ENCODE results near the gene COA1.

The COA1 gene

GRCh38 chr7:43612599-43613589, 116.4 kb downstream of the COA1 start:
- Histone ChIP-seq H4K20me1 (ENCODE audit: control insufficient read depth, insufficient read depth, low read depth, low read length) (peaks cover 14% of the 10 kb centered on the region; the same call in 1 of the 2 replicates), H3K36me3 (ENCODE audit: control insufficient read depth, low read length) (peaks cover 90% of the 10 kb centered on the region), H3K79me2 (ENCODE audit: control insufficient read depth, low read length) (peaks cover 93% of the 10 kb centered on the region), H3K9me3 (ENCODE audit: control insufficient read depth, insufficient read depth, low read length) (no peaks in the 10 kb centered on the region), H3K4me2 (ENCODE audit: low read length) (no peak overlapping the region), H3K4me1 (ENCODE audit: control insufficient read depth, low read length) (peaks cover 32% of the 10 kb centered on the region), H3K27ac (ENCODE audit: low read depth, low read length) (no peak overlapping the region), H3K9me2 (replicated peaks; ENCODE audit: control insufficient read depth, low read length) (no peaks in the 10 kb centered on the region), H3F3A (ENCODE audit: control insufficient read depth, insufficient read depth) (peaks cover 5% of the 10 kb centered on the region; the same call in 1 of the 2 replicates), H3K4me3 (ENCODE audit: low read length) (no peak overlapping the region), H3K27me3 (ENCODE audit: control insufficient read depth, low read length) (no peaks in the 10 kb centered on the region)
- TF ChIP-seq CTCF (IDR thresholded peaks at IDR 0.05; ENCODE audit: low read depth, low read length, poor library complexity, severe bottlenecking) (no peak), EZH2phosphoT487 (IDR thresholded peaks at IDR 0.05; ENCODE audit: borderline replicate concordance, low read length) (no peak)

GRCh38 chr7:43612128-43612527, 117.2 kb downstream of the COA1 start:
- H3K27me3 ChIP-seq (ENCODE audit: control insufficient read depth, low read length) = no peaks in the 10 kb centered on the region
- TF ChIP-seq EZH2phosphoT487 (IDR thresholded peaks at IDR 0.05; ENCODE audit: borderline replicate concordance, low read length) (no peak), CTCF (IDR thresholded peaks at IDR 0.05; ENCODE audit: low read depth, low read length, poor library complexity, severe bottlenecking) (no peak)
- H3F3A ChIP-seq (ENCODE audit: control insufficient read depth, insufficient read depth) = peaks cover 5% of the 10 kb centered on the region; the same call in 1 of the 2 replicates
- H3K27ac ChIP-seq (ENCODE audit: low read depth, low read length) = no peak overlapping the region
- H3K79me2 ChIP-seq (ENCODE audit: control insufficient read depth, low read length) = peaks cover 93% of the 10 kb centered on the region
- H3K9me2 ChIP-seq (replicated peaks; ENCODE audit: control insufficient read depth, low read length) = no peaks in the 10 kb centered on the region
- H3K36me3 ChIP-seq (ENCODE audit: control insufficient read depth, low read length) = peaks cover 88% of the 10 kb centered on the region
- H3K4me3 ChIP-seq (ENCODE audit: low read length) = no peak overlapping the region
- H3K9me3 ChIP-seq (ENCODE audit: control insufficient read depth, insufficient read depth, low read length) = no peaks in the 10 kb centered on the region
- H3K4me2 ChIP-seq (ENCODE audit: low read length) = no peak overlapping the region
- peaks cover 9% of the 10 kb centered on the region; the same call in 1 of the 2 replicates for H4K20me1 ChIP-seq (ENCODE audit: control insufficient read depth, insufficient read depth, low read depth, low read length)
- H3K4me1 ChIP-seq (ENCODE audit: control insufficient read depth, low read length) = peaks cover 26% of the 10 kb centered on the region

GRCh38 chr7:43609097-43609496, 120.2 kb downstream of the COA1 start:
- no peak overlapping the region for H3K4me3 ChIP-seq (ENCODE audit: low read length)
- no peak overlapping the region for H3K27ac ChIP-seq (ENCODE audit: low read depth, low read length)
- peaks cover 3% of the 10 kb centered on the region; the same call in 1 of the 2 replicates for H3F3A ChIP-seq (ENCODE audit: control insufficient read depth, insufficient read depth)
- H3K4me1 ChIP-seq (ENCODE audit: control insufficient read depth, low read length) = peaks cover 42% of the 10 kb centered on the region
- H4K20me1 ChIP-seq (ENCODE audit: control insufficient read depth, insufficient read depth, low read depth, low read length) = peaks cover 12% of the 10 kb centered on the region; the same call in 1 of the 2 replicates
- peaks cover 85% of the 10 kb centered on the region for H3K36me3 ChIP-seq (ENCODE audit: control insufficient read depth, low read length)
- H3K4me2 ChIP-seq (ENCODE audit: low read length) = no peak overlapping the region
- no peaks in the 10 kb centered on the region for H3K27me3 ChIP-seq (ENCODE audit: control insufficient read depth, low read length)
- TF ChIP-seq EZH2phosphoT487 (IDR thresholded peaks at IDR 0.05; ENCODE audit: borderline replicate concordance, low read length) = no peak
- no peak for TF ChIP-seq CTCF (IDR thresholded peaks at IDR 0.05; ENCODE audit: low read depth, low read length, poor library complexity, severe bottlenecking)
- H3K79me2 ChIP-seq (ENCODE audit: control insufficient read depth, low read length) = peaks cover 96% of the 10 kb centered on the region
- no peaks in the 10 kb centered on the region for H3K9me3 ChIP-seq (ENCODE audit: control insufficient read depth, insufficient read depth, low read length)
- H3K9me2 ChIP-seq (replicated peaks; ENCODE audit: control insufficient read depth, low read length) = no peaks in the 10 kb centered on the region
